Activated CD4-positive, alpha-beta T cell treated with anti-CD3 and anti-CD28 coated beads for 36 hours (primary cell): Measurements from ENCODE around the gene TENM4. TPM values are rescaled to one million over a fixed set of nuclear protein-coding genes. Genes with fewer than 3 reads are reported as not detected.

Experiments used
- ATAC-seq: fragments of 200-7000 bp; cut with Tn5 transposase; one replicate; pipeline ENCODE4 v1.10.0; 2021; ENCODE audit warnings: mild to moderate bottlenecking, moderate library complexity
- CTCF ChIA-PET: fragments of 350-600 bp; sonication (Branson Sonifier 250); formaldehyde crosslinking; loops from one replicate; lab custom pipeline; 2021; ENCODE audit warnings: antibody characterized with exemption; lab: Charles Lee
- POLR2A ChIA-PET: fragments of 350-600 bp; sonication (Branson Sonifier 250); formaldehyde crosslinking; loops from one replicate; lab custom pipeline; 2021; ENCODE audit warnings: antibody characterized with exemption, inconsistent platforms; lab: Charles Lee
- DNase-seq: peaks from one replicate; pipeline ENCODE4 v3.0.0-alpha.2; 2020
- H3K27ac Mint-ChIP-seq: one replicate; pipeline ENCODE4 v1.8.0; 2021; ENCODE audit warnings: mixed read lengths
- H3K27me3 Mint-ChIP-seq: one replicate; pipeline ENCODE4 v1.8.0; 2021; ENCODE audit warnings: mixed read lengths
- H3K36me3 Mint-ChIP-seq: one replicate; pipeline ENCODE4 v1.8.0; 2021; ENCODE audit warnings: low read depth, mixed read lengths
- H3K4me1 Mint-ChIP-seq: one replicate; pipeline ENCODE4 v1.8.0; 2021; ENCODE audit warnings: mixed read lengths
- H3K4me3 Mint-ChIP-seq: one replicate; pipeline ENCODE4 v1.8.0; 2021; ENCODE audit warnings: mild to moderate bottlenecking, moderate library complexity, mixed read lengths
- H3K9me3 Mint-ChIP-seq: one replicate; pipeline ENCODE4 v1.8.0; 2021; ENCODE audit warnings: low read depth, mixed read lengths
- intact Hi-C, 2 experiments: fragments of 100-400 bp; cut with DNase I in 1 of 2; cut with micrococcal nuclease in 1 of 2; formaldehyde crosslinking; loops; one replicate each; pipeline versions ENCODE4 v1.14.2 to v1.15.1; 2022 to 2024; cut with DNase I, micrococcal nuclease
- total RNA-seq, 2 experiments: library from RNA; stranded (reverse); gene quantifications; one replicate each; pipeline ENCODE4 v1.2.3, GENCODE V29; 2021

Gene TENM4
- total RNA-seq, 2 experiments from 2014 or later, result not detected

GRCh38 chr11:79382301-79383050 lies 58.4 kb downstream of the TENM4 start:
- Mint-ChIP-seq H3K4me1 (no peaks in the 10 kb centered on the region), H3K36me3 (no peaks in the 10 kb centered on the region)
- POLR2A ChIA-PET, result no interaction called here

GRCh38 chr11:79381036-79381435 lies 59.8 kb downstream of the TENM4 start:
- ChIA-PET CTCF (no interaction called here), POLR2A (no interaction called here)
- Mint-ChIP-seq H3K9me3 (no peaks in the 10 kb centered on the region), H3K36me3 (no peaks in the 10 kb centered on the region), H3K4me1 (no peaks in the 10 kb centered on the region), H3K27ac (no peak overlapping the region), H3K4me3 (no peak overlapping the region), H3K27me3 (peaks cover 5% of the 10 kb centered on the region)
- no peak for ATAC-seq
- intact Hi-C loops, result no loop called here
- no peak for DNase-seq

More at GRCh38 chr11:79382301-79383050, 58.4 kb downstream of the TENM4 start:
- no peak for DNase-seq
- intact Hi-C loops, result no loop called here
- ATAC-seq, result no peak
- Mint-ChIP-seq H3K27ac (no peak overlapping the region), H3K9me3 (no peaks in the 10 kb centered on the region), H3K27me3 (peaks cover 2% of the 10 kb centered on the region), H3K4me3 (no peak overlapping the region)
- CTCF ChIA-PET, result no interaction called here

DNA sequence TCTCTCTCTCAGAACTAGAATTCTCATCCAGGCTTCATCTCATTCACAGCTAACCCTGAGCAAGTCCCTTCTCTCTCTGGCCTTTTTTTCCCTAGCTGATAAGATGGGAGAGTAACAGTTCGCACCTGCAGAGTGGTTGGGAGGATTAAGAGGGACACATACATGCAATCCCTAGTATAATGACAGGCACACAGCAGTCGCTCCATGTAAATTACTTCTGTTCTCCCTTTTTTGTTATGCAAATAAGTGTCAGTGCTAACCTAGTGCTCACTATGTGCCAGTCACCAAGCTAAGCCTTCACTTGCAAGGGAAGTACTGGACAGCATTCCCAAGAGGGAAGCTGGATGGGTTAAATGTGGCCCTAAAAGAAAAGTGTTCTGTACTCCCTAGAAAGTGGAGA lies 63.4 kb downstream of the TENM4 start:
- Mint-ChIP-seq H3K4me1 (no peaks in the 10 kb centered on the region), H3K9me3 (no peaks in the 10 kb centered on the region), H3K27me3 (peaks cover 11% of the 10 kb centered on the region), H3K36me3 (no peaks in the 10 kb centered on the region), H3K27ac (no peak overlapping the region), H3K4me3 (no peak overlapping the region)
- intact Hi-C loops, result no loop called here
- DNase-seq, result no peak
- ChIA-PET CTCF (interaction anchor here (1.0 kb wide), 1 partner anchor 27 kb away, joined by 3 read pairs; no protein-coding TSS in a partner anchor), POLR2A (no interaction called here)
- no peak for ATAC-seq

GRCh38 chr11:79375818-79376550 lies 64.8 kb downstream of the TENM4 start:
- Mint-ChIP-seq H3K27me3 (peaks cover 11% of the 10 kb centered on the region), H3K9me3 (no peaks in the 10 kb centered on the region), H3K27ac (no peak overlapping the region), H3K4me3 (no peak overlapping the region), H3K36me3 (no peaks in the 10 kb centered on the region), H3K4me1 (no peaks in the 10 kb centered on the region)
- ATAC-seq, result no peak
- intact Hi-C loops, result no loop called here
- CTCF ChIA-PET, result interaction anchor here (0.9 to 1.0 kb wide), 2 partner anchors 28 to 201 kb away, joined by 3 to 5 read pairs; no protein-coding TSS in a partner anchor
- DNase-seq, result no peak
- POLR2A ChIA-PET, result no interaction called here

- no peak for ATAC-seq
- no peaks in the 10 kb centered on the region for H3K36me3 Mint-ChIP-seq
- no peak overlapping the region for H3K4me3 Mint-ChIP-seq
- DNase-seq, result no peak
- no peak overlapping the region for H3K27ac Mint-ChIP-seq
- H3K27me3 Mint-ChIP-seq, result peaks cover 12% of the 10 kb centered on the region
- intact Hi-C loops, result no loop called here
- CTCF ChIA-PET, result interaction anchor here (0.9 kb wide), 1 partner anchor 200 kb away, joined by 5 read pairs; no protein-coding TSS in a partner anchor
- no peaks in the 10 kb centered on the region for H3K4me1 Mint-ChIP-seq
- no peaks in the 10 kb centered on the region for H3K9me3 Mint-ChIP-seq
- POLR2A ChIA-PET, result no interaction called here
Measured at GRCh38 chr11:79374727-79375126, 66.1 kb downstream of the TENM4 start.

DNA sequence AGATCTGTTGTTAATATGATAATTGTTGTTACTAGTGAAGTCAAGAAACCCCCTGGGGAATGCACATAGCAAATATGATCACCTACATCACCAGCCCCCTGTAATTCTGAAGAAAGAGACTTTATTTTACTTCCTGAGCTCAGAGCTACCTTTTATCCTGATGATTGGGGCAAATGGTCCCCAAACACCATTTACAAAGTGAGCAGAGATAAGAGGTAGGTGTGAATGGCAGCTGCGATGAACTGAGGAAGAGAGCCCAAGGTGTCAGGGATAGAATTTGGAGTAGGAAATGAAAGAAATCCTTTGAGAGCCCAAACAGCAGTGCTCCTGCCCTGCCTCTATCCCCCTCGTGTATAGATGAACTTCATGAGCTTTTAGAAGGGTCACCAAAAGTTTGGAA lies 69.1 kb downstream of the TENM4 start:
- CTCF ChIA-PET, result interaction anchor here (0.6 to 0.7 kb wide), 2 partner anchors 193 to 1055 kb away, joined by 3 read pairs; no protein-coding TSS in a partner anchor
- no peak for ATAC-seq
- H3K27ac Mint-ChIP-seq, result no peak overlapping the region

DNA sequence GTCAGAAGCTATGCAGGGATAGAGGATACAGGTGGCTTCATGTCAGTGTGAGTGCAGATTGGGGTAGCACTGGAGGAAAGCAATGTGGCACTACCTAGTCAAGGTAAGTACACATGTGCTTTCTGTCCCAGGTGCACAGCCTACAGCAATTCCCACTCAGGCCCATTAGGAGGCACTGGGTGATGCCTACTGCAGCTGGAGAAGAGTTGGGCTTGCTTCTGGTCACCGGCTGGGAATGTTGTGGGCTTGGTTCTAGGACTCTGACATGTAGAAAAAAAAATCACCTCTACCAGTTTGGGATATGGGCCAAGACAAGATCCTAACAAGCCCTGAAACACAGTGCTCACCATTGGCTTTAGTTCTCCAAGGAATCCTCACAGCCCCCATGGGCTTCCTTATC lies 69.7 kb downstream of the TENM4 start:
- no peaks in the 10 kb centered on the region for H3K9me3 Mint-ChIP-seq
- H3K36me3 Mint-ChIP-seq, result no peaks in the 10 kb centered on the region
- ATAC-seq (no peak), DNase-seq (no peak)
- ChIA-PET CTCF (no interaction called here), POLR2A (no interaction called here)
- H3K27ac Mint-ChIP-seq, result no peak overlapping the region
- peaks cover 9% of the 10 kb centered on the region for H3K27me3 Mint-ChIP-seq
- intact Hi-C loops, result no loop called here
- H3K4me1 Mint-ChIP-seq, result no peaks in the 10 kb centered on the region
- no peak overlapping the region for H3K4me3 Mint-ChIP-seq

More for the DNA sequence above, 69.1 kb downstream of the TENM4 start:
- intact Hi-C loops, result no loop called here
- Mint-ChIP-seq H3K4me1 (no peaks in the 10 kb centered on the region), H3K9me3 (no peaks in the 10 kb centered on the region), H3K36me3 (no peaks in the 10 kb centered on the region), H3K4me3 (no peak overlapping the region), H3K27me3 (peaks cover 10% of the 10 kb centered on the region)
- POLR2A ChIA-PET, result no interaction called here
- no peak for DNase-seq

DNA sequence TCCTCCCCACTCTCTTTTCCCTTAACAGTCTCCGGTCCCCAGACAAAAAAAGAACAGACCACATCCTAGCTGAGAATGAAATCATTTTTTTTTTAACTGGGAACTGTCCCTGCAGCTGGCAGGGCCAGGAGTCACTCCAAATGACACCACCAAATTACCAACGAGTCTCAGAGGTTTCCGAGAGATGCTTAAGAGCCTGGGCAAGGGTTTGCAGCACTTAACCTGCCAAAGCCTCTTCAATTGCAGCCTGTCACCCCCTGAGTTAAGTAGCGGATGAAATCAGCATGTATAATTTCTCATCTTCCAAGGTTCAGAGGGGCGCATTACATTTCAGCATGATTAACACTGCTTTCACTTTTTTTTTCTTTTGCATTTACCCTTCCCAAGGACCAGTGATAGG lies 71.8 kb downstream of the TENM4 start:
- no peaks in the 10 kb centered on the region for H3K9me3 Mint-ChIP-seq
- peaks cover 10% of the 10 kb centered on the region for H3K27me3 Mint-ChIP-seq
- H3K36me3 Mint-ChIP-seq, result no peaks in the 10 kb centered on the region
- H3K4me3 Mint-ChIP-seq, result no peak overlapping the region
- POLR2A ChIA-PET, result no interaction called here
- intact Hi-C loops, result no loop called here
- CTCF ChIA-PET, result no interaction called here
- no peaks in the 10 kb centered on the region for H3K4me1 Mint-ChIP-seq
- ATAC-seq, result no peak
- no peak for DNase-seq
- H3K27ac Mint-ChIP-seq, result no peak overlapping the region

DNA sequence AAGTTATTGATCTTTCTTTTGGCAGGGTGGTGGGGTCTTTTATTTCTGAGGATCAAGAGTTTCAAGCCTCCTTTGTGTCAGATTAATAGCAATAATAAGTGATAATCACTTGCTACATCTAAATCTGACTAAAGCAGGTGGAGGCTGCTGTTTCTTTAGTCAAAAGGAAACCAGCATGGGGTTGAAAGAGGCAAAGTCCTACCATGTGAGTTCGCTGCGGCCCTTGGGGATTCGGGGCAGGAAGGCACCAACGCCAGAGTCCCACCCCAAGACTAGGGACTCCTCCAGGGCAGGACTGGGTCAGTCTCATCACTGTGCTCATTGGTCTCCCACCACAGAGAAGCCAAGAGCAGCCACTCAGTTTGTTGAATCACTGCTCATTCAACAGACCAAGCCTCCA lies 73.0 kb downstream of the TENM4 start:
- POLR2A ChIA-PET, result no interaction called here
- H3K36me3 Mint-ChIP-seq, result no peaks in the 10 kb centered on the region
- peaks cover 5% of the 10 kb centered on the region for H3K27me3 Mint-ChIP-seq
- intact Hi-C loops, result no loop called here
- H3K4me3 Mint-ChIP-seq, result no peak overlapping the region
- no peak for DNase-seq
- no peaks in the 10 kb centered on the region for H3K4me1 Mint-ChIP-seq
- CTCF ChIA-PET, result no interaction called here
- H3K9me3 Mint-ChIP-seq, result no peaks in the 10 kb centered on the region
- H3K27ac Mint-ChIP-seq, result no peak overlapping the region
- no peak for ATAC-seq

DNA sequence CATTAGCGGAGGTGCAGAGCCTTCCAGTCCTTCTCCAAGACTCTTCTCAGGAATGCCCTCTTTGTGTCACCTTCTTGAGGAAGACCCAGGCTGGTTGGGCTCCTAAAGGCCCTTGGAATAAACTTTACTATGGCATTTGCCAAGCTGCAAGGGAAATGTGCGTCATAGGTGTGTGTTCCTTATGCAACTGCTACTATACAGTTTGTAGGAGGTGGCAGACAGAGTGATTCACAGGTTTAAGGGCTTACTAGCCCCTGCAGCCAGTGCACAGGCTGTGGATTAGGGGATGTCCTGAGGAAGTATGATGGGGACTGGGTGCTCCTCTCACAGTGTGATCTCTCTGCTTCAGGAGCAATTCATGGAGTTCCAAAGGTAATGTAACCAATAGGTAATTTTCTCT lies 74.6 kb downstream of the TENM4 start:
- H3K4me3 Mint-ChIP-seq, result no peak overlapping the region
- H3K4me1 Mint-ChIP-seq, result no peaks in the 10 kb centered on the region
- no peaks in the 10 kb centered on the region for H3K9me3 Mint-ChIP-seq
- no peak for ATAC-seq
- H3K27ac Mint-ChIP-seq, result no peak overlapping the region
- ChIA-PET CTCF (no interaction called here), POLR2A (no interaction called here)
- no peak for DNase-seq
- peaks cover 5% of the 10 kb centered on the region for H3K27me3 Mint-ChIP-seq
- H3K36me3 Mint-ChIP-seq, result no peaks in the 10 kb centered on the region
- intact Hi-C loops, result no loop called here

DNA sequence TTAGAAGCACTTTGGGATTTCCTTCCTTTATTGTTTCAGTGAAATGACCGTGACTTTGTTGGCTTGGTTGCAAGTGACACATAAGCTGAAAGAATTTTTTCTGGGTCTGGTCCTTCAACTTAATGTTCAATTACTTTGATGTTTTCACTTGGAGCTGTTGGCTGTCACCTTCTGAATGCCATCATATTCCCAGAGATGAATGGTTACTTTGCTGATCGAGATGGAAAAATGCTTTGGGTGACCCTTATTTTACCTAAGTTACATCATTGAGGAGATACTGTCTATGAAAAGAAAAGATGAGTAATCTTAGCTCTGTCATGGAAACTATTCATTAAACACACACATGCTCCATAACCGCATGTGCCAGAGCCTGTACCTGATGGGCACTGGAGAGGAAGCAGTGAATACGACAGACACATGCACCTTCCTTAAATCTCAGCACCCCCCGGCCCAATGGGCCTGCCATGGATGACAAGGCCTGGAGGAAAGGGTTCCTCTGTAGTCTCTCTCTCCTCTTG lies 76.9 kb downstream of the TENM4 start:
- no peak for DNase-seq
- H3K36me3 Mint-ChIP-seq, result no peaks in the 10 kb centered on the region
- H3K4me3 Mint-ChIP-seq, result no peak overlapping the region
- POLR2A ChIA-PET, result no interaction called here
- H3K9me3 Mint-ChIP-seq, result no peaks in the 10 kb centered on the region
- H3K27ac Mint-ChIP-seq, result no peak overlapping the region
- no peaks in the 10 kb centered on the region for H3K4me1 Mint-ChIP-seq
- intact Hi-C loops, result no loop called here
- CTCF ChIA-PET, result no interaction called here
- no peak for ATAC-seq
- peaks cover 5% of the 10 kb centered on the region for H3K27me3 Mint-ChIP-seq
